Kidney (tissue), 14 donors: ENCODE data around the gene ERC2. TPM values are rescaled to one million over a fixed set of nuclear protein-coding genes. Genes with fewer than 3 reads are reported as not detected.

Experiments
- DNase-seq, 5 donors: peaks; one replicate each; pipeline ENCODE4 v3.0.0-alpha.2; 2013 to 2020
- FAIRE-seq: peaks from 2 replicates; lab custom pipeline; 2012; peaks lifted over from hg19 to GRCh38; lab: Jason Lieb, UNC
- H3K27ac ChIP-seq, 2 donors: one replicate each; pipeline ENCODE4 v1.7.0; 2013; ENCODE audit warnings: low read depth in 2 of 2, low read length in 2 of 2, inconsistent platforms in 1 of 2
- H3K27me3 ChIP-seq: one replicate; pipeline ENCODE4 v1.7.1; 2013; ENCODE audit warnings: low read length, inconsistent platforms; ENCODE audit not compliant: control insufficient read depth, insufficient read depth
- H3K36me3 ChIP-seq, 3 donors: one replicate each; pipeline versions ENCODE4 v1.7.0 to v1.7.1; 2013; ENCODE audit warnings: low read length in 3 of 3, control low read depth in 1 of 3, inconsistent platforms in 1 of 3; ENCODE audit not compliant: insufficient read depth in 3 of 3, control insufficient read depth in 2 of 3
- H3K4me1 ChIP-seq, 3 donors: one replicate each; pipeline versions ENCODE4 v1.7.0 to v1.7.1; 2013; ENCODE audit warnings: low read length in 3 of 3, inconsistent platforms in 1 of 3, low read depth in 1 of 3; ENCODE audit not compliant: control insufficient read depth in 2 of 3, insufficient read depth in 2 of 3
- H3K4me3 ChIP-seq, 3 donors: one replicate each; pipeline versions ENCODE4 v1.7.0 to v1.8.1; 2013; ENCODE audit warnings: low read length in 3 of 3, control low read depth in 1 of 3, inconsistent platforms in 1 of 3
- H3K9ac ChIP-seq, 3 donors: one replicate each; pipeline versions ENCODE4 v1.7.0 to v1.7.1; 2013; ENCODE audit warnings: low read length in 3 of 3, control low read depth in 1 of 3, inconsistent platforms in 1 of 3
- H3K9me3 ChIP-seq, 3 donors: one replicate each; pipeline versions ENCODE4 v1.7.0 to v1.7.1; 2013; ENCODE audit warnings: low read length in 3 of 3, control low read depth in 1 of 3, inconsistent platforms in 1 of 3; ENCODE audit not compliant: control insufficient read depth in 2 of 3, insufficient read depth in 1 of 3
- intact Hi-C: fragments of 100-400 bp; cut with DNase I; formaldehyde crosslinking; loops from one replicate; pipeline ENCODE4 v1.11.1; 2022
- polyA plus RNA-seq: library from polyadenylated mRNA; stranded (reverse); fragments of 350-450 nt; fragmentation: Illumina TruSeq; extraction: RNeasy Lipid Tissue Mini Kit (QIAGEN cat#74804); gene quantifications from one replicate; pipeline ENCODE4 v1.2.3, GENCODE V29; 2014; ENCODE audit warnings: low read depth, low replicate concordance; ENCODE audit not compliant: insufficient read depth
- total RNA-seq: library from RNA; stranded (reverse); fragmentation: NEBNext Ultra II Directional; extraction: Animal tissue kit (Norgen Biotek cat#: 25700); gene quantifications from one replicate; pipeline ENCODE4 v1.2.1, GENCODE V29; 2021
- TF ChIP-seq, protein P1 (sequence below): IDR thresholded peaks from 3 replicates; pipeline ENCODE4 v1.5.1; 2012; ENCODE audit warnings: mild to moderate bottlenecking, moderate library complexity, borderline replicate concordance; ENCODE audit not compliant: insufficient read depth; ENCODE audit errors: extremely low read depth
- donor health status: control.
- donor health status: control.
- donor health status: control.
- donor health status: control.
- donor health status: control.
- donor health status: DM: yes; HTN: yes; CAD: no.
- donor health status: Normal renal cell carcinoma (clear cell type).

The ERC2 gene
- total and polyA plus RNA-seq, 2 donors from 2014 or later, result 0.92 to 3.8 TPM

DNA sequence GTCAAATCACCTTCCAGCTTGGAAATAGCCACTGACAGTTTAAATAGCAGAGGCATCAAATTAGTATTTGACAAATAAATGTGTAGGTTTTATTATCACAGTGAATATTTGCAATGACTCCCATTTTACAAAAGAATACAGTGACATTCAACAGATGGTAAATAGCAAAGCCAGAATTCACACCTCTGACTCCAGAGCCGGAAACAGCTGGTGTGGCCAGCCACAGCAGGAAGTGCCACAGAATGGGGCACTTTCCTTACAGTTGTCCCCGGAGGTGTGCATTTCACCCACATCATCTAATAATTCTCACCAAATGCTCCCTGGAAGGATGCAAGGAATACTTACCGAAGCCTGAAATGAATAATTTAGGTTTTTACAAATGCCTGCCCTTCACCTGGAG lies 685.5 kb downstream of the ERC2 start:
- intact Hi-C loops, result no loop called here
- H3K27ac ChIP-seq, result no peak overlapping the region

DNA sequence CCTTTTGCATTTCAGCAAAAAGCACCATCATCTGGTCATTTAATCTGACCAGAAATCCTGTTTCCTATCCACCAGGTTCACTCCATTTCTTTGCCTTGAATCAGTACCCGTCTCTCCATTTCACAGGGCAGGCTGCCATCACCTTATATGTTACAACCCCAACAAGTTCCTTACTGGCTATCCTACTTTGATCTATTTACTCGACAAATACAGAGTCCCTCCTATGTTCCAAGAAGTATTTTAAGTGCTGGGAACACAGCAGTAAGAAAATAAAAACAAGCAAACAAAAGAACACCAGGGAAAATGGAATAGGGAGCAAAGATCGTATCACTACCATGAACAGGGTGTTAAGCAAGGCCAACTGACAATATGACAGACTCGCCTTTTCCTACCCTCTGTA lies 685.9 kb downstream of the ERC2 start:
- Histone ChIP-seq H3K9me3 (no peaks in the 10 kb centered on the region), H3K27me3 (peaks cover 4% of the 10 kb centered on the region), H3K4me1 (no peaks in the 10 kb centered on the region), H3K36me3 (no peaks in the 10 kb centered on the region), H3K9ac (no peak overlapping the region), H3K27ac (no peak overlapping the region), H3K4me3 (no peak overlapping the region)
- TF ChIP-seq, protein P1, sequence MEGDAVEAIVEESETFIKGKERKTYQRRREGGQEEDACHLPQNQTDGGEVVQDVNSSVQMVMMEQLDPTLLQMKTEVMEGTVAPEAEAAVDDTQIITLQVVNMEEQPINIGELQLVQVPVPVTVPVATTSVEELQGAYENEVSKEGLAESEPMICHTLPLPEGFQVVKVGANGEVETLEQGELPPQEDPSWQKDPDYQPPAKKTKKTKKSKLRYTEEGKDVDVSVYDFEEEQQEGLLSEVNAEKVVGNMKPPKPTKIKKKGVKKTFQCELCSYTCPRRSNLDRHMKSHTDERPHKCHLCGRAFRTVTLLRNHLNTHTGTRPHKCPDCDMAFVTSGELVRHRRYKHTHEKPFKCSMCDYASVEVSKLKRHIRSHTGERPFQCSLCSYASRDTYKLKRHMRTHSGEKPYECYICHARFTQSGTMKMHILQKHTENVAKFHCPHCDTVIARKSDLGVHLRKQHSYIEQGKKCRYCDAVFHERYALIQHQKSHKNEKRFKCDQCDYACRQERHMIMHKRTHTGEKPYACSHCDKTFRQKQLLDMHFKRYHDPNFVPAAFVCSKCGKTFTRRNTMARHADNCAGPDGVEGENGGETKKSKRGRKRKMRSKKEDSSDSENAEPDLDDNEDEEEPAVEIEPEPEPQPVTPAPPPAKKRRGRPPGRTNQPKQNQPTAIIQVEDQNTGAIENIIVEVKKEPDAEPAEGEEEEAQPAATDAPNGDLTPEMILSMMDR, result no peak
- intact Hi-C loops, result no loop called here
- DNase-seq (no peak), FAIRE-seq (no peak)

More for the DNA sequence above, 685.5 kb downstream of the ERC2 start:
- H3K36me3 ChIP-seq, result no peaks in the 10 kb centered on the region
- no peaks in the 10 kb centered on the region for H3K4me1 ChIP-seq
- DNase-seq (no peak), FAIRE-seq (no peak)
- peaks cover 4% of the 10 kb centered on the region for H3K27me3 ChIP-seq
- H3K9ac ChIP-seq, result no peak overlapping the region
- TF ChIP-seq, protein P1, result no peak
- H3K4me3 ChIP-seq, result no peak overlapping the region
- H3K9me3 ChIP-seq, result no peaks in the 10 kb centered on the region

DNA sequence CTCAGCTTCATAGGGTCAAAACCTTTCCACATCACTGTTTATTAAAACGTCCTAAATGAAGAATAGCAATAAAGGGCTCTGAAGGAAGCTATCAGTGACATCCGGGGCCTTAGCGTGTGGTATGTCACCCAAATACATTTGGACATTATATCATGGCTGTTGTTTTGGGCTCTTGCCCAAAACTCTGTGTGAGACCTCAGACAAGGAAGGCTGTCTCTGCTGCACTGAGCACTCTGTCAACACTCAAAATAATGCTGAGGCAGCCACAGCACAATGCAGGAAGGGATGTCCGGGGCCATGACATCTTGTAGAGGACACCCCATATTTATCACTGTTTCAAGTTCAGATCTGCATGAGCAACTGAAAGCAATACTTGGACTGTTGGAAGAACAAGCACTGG lies 687.4 kb downstream of the ERC2 start:
- Histone ChIP-seq H3K27ac (no peak overlapping the region), H3K27me3 (peaks cover 4% of the 10 kb centered on the region), H3K4me3 (no peak overlapping the region), H3K9ac (no peak overlapping the region), H3K9me3 (no peaks in the 10 kb centered on the region), H3K36me3 (no peaks in the 10 kb centered on the region), H3K4me1 (no peaks in the 10 kb centered on the region)
- no peak for FAIRE-seq
- intact Hi-C loops, result no loop called here
- TF ChIP-seq, protein P1, result no peak
- peak in 3 of 5 donors; percentile 18 to 61 (median 27) for DNase-seq

DNA sequence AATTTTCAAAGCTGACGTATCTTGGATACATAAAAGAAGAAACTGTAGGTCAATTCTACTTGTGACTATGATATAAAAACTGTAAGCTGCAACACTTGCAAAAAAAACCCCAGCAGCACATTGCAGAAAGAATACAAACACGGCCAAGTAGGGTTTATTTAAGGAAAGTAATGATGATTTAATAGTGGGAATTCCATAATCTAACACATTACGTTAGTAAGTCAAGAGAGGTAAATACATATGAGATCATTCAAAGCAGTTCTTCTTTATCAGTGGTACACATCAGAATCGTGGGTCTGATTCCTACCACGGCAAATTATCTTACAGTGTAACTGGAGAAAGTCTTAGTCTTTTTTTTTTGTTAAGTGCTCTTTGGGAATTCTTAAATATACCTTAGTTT lies 688.7 kb downstream of the ERC2 start:
- no peak overlapping the region for H3K27ac ChIP-seq
- peaks cover 4% of the 10 kb centered on the region for H3K27me3 ChIP-seq
- TF ChIP-seq, protein P1, result no peak
- no peaks in the 10 kb centered on the region for H3K4me1 ChIP-seq
- H3K36me3 ChIP-seq, result no peaks in the 10 kb centered on the region
- intact Hi-C loops, result no loop called here
- DNase-seq, result no peak
- H3K9ac ChIP-seq, result no peak overlapping the region
- H3K4me3 ChIP-seq, result no peak overlapping the region
- FAIRE-seq, result no peak
- H3K9me3 ChIP-seq, result no peaks in the 10 kb centered on the region
